Diencephalon (tissue), 1 donor: ENCODE data around the gene TAS2R7. TPM values are rescaled to one million over a fixed set of nuclear protein-coding genes. Genes with fewer than 3 reads are reported as not detected.

Experiments used
- small RNA-seq: library from RNA; depleted of rRNA; stranded (forward); fragments of <200 nt; gene quantifications from one replicate; pipeline ENCODE3, GENCODE V24; 2014
- total RNA-seq: library from RNA; depleted of rRNA; stranded (reverse); fragments of >200 nt; gene quantifications from one replicate; pipeline ENCODE4 v1.2.3, GENCODE V29; 2014

The TAS2R7 gene
- 0.69 TPM for total RNA-seq

DNA sequence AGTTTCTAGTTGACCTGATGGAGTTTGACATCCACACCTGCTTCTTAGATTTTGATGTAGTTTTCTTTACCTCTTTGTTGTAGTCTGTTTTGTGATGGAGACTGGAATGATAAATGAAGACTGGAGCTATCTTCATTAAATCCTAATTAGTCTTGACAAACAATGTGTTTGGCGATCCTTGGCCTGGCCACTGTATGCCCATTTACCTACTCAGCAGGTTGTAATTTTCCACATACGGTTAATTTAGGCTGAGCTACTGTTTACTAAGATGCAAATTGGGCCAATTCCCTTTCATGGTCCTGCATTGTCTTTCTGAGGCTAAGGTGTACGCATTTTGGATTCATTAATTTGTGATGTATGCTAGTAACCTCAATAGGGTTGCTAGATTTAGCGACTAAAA, at the start of gene TAS2R7:
TAS2R7 (minus strand) TSS at position 41 of the 400 bp plus-strand sequence. CDS start 57 bp downstream, outside the sequence.

DNA sequence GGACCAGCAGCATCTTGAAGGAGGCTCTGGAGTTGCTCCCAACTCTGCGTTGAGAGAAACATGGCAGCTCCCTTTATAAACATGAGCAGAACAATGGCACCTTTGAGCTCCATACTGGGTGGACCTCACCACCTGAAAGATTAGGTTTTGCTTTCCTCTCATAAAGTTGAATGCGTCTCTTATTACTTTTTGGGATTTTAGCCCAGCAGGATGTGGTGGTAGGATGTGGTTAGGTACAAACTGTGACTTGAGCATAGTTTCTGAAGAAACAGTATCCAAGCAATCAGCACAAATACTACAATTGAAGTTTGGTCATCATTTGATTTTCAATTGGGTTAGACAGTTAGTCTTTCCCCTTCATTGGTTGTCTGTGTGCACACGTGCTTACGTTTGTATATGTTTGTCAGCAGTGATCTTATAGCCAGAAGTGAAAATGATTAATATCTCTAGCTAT, 47.0 kb upstream of the TAS2R7 start, which contains the start of gene PRR4:
PRR4 (minus strand) TSS at position 51 of the 454 bp plus-strand sequence; CDS start at position 13, 38 bp downstream.

GRCh38 chr12:10826258-10826657, 23.8 kb upstream of the TAS2R7 start, which contains the start of gene TAS2R10:
TAS2R10 (minus strand) TSS chr12:10826358; CDS start chr12:10826269, 89 bp downstream.

GRCh38 chr12:10810068-10810467, 7.6 kb upstream of the TAS2R7 start, which contains the start of gene TAS2R9:
TAS2R9 (minus strand) TSS chr12:10810168; CDS start chr12:10810075, 93 bp downstream.

GRCh38 chr12:10807186-10807585, 4.8 kb upstream of the TAS2R7 start, which contains the start of gene TAS2R8:
TAS2R8 (minus strand) TSS chr12:10807286; CDS start chr12:10806980, 306 bp downstream.

Small RNA genes within 50 kb of the gene (small RNA-seq; reads per million reads assigned to genes)
- not detected for gene PRR4

Other genes with a start within 250 kb of the TAS2R7 start
- gene MAGOHB, start 189.0 kb downstream of the TAS2R7 start, total RNA-seq = 15.9 TPM
- gene STYK1, start 128.6 kb downstream of the TAS2R7 start, total RNA-seq = 18.7 TPM
- 14.8 TPM for gene YBX3, start 79.3 kb downstream of the TAS2R7 start, total RNA-seq
- 0.69 TPM for gene TAS2R8, start 4.7 kb upstream of the TAS2R7 start, total RNA-seq
- 0.92 TPM for gene TAS2R9, start 7.5 kb upstream of the TAS2R7 start, total RNA-seq
- 3.7 TPM for gene TAS2R10, start 23.7 kb upstream of the TAS2R7 start, total RNA-seq
- 6.0 TPM for gene PRR4, start 46.8 kb upstream of the TAS2R7 start, total RNA-seq
- gene PRH1, start 81.6 kb upstream of the TAS2R7 start, total RNA-seq = 63.4 TPM
- gene TAS2R13, start 106.9 kb upstream of the TAS2R7 start, total RNA-seq = 4.8 TPM
- gene PRH2, start 126.6 kb upstream of the TAS2R7 start, total RNA-seq = 0.92 TPM
- 9.5 TPM for gene TAS2R14, start 136.6 kb upstream of the TAS2R7 start, total RNA-seq
- 7.6 TPM for gene TAS2R50, start 184.3 kb upstream of the TAS2R7 start, total RNA-seq
- 10.4 TPM for gene TAS2R20, start 195.7 kb upstream of the TAS2R7 start, total RNA-seq
- gene TAS2R19, start 220.0 kb upstream of the TAS2R7 start, total RNA-seq = 7.6 TPM
- 8.1 TPM for gene TAS2R31, start 228.8 kb upstream of the TAS2R7 start, total RNA-seq